Measurements from ENCODE around the gene ADAM10.

Gene ADAM10

DNA sequence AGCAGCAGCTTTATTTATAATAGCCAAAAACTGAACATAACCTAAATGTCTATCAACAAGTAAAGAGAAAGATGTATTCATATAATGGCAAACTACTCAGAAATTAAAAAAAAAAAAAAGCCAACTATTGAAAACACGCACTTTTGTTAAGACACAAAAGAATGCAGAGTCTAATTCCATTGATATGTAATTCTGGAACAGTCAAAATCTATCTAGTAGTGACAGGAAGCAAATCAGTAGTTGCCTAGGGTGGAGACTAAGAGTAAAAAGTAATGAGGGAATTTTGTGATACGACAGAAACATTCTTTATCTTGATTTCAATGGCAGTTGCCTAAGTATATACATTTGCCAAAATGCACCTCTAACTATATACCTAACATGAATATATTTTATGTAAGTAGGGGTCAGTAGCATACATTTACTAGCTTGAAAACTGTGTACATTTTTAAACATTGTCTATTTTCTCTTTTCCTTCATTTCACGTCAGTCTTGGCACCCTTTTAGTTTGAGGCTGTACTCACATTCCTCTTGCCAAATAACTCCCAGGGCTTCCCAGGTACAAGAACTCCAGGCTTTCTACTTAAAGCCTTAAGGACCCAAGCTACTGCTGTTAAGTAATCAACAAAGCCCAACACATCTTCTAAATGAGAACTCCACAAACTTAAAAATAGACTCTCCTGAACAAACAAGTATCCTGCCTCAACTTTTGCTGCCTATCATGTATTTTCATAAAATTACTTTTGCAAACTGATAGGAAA is 54.7 kb downstream of the ADAM10 start:
- Mint-ChIP-seq H3K4me1 (ENCODE audit: low read depth) (peaks cover 51% of the 10 kb centered on the region), H3K4me3 (no peak overlapping the region), H3K27me3 (no peaks in the 10 kb centered on the region), H3K27ac (no peak overlapping the region), H3K9me3 (peaks cover 13% of the 10 kb centered on the region), H3K36me3 (ENCODE audit: low read depth) (peaks cover 33% of the 10 kb centered on the region)
- intact Hi-C loops (cut with micrococcal nuclease) = no loop called here

DNA sequence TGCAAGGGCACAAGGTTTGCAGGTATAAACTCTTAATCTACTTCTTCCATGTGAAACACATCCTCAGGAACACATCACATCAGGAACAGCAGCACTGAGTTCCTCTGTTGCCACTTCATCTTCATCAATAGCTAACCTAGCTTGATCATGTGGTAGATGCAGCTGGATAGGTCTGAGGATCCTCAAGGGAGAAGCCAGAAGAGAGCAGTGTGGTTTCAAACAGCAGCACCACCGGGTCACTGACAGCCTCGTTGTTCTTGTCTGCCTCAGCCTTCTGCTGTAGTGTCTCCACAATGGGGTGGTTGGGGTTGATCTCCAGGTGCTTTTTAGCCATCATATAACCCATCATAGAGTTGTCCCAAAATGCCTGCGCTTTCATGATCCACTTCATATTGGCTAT is 58.8 kb downstream of the ADAM10 start:
- H3K27me3 Mint-ChIP-seq = no peaks in the 10 kb centered on the region
- no peak overlapping the region for H3K4me3 Mint-ChIP-seq
- intact Hi-C loops (cut with micrococcal nuclease) = no loop called here
- H3K9me3 Mint-ChIP-seq = no peaks in the 10 kb centered on the region
- H3K36me3 Mint-ChIP-seq (ENCODE audit: low read depth) = peaks cover 8% of the 10 kb centered on the region
- no peak overlapping the region for H3K27ac Mint-ChIP-seq
- H3K4me1 Mint-ChIP-seq (ENCODE audit: low read depth) = peaks cover 32% of the 10 kb centered on the region

DNA sequence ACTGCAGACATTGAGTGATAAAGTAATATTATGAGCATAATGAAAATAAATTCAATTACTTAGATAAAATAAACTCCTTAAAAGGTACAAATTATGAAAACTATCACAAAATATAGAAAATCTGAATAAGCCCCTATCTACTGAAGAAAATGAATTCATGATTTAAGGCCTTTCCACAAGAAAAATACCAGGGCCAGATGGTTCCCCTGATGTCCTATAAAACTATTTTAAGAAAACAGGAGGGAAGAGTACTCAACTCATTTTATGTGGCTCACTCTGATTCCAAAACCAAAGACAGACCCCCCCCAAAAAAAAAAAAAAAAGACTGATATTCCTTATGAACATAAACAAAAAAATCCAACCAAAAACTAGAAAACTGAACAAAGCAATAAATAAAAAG is 59.9 kb downstream of the ADAM10 start:
- H3K36me3 Mint-ChIP-seq (ENCODE audit: low read depth) = peaks cover 11% of the 10 kb centered on the region
- no peak overlapping the region for H3K4me3 Mint-ChIP-seq
- H3K4me1 Mint-ChIP-seq (ENCODE audit: low read depth) = peaks cover 26% of the 10 kb centered on the region
- H3K27ac Mint-ChIP-seq = no peak overlapping the region
- intact Hi-C loops (cut with micrococcal nuclease) = no loop called here
- H3K9me3 Mint-ChIP-seq = no peaks in the 10 kb centered on the region
- no peaks in the 10 kb centered on the region for H3K27me3 Mint-ChIP-seq

DNA sequence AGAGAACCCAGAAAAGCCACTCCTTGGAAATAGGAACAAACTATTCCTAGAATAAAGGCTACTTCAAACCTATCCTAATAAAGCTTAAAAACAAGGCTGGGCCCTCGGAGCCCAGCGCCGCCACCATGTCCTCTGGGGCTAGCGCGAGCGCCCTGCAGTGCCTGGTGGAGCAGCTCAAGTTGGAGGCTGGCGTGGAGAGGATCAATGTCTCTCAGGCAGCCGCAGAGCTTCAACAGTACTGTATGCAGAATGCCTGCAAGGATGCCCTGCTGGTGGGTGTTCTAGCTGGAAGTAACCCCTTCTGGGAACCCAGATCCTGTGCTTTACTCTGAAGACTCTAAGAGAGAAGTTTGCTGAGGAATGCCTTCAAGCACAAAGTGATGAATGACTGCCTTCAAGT is 63.2 kb downstream of the ADAM10 start:
- peaks cover 13% of the 10 kb centered on the region for H3K36me3 Mint-ChIP-seq (ENCODE audit: low read depth)
- intact Hi-C loops (cut with micrococcal nuclease) = no loop called here
- H3K9me3 Mint-ChIP-seq = no peaks in the 10 kb centered on the region
- H3K27me3 Mint-ChIP-seq = no peaks in the 10 kb centered on the region
- H3K4me3 Mint-ChIP-seq = no peak overlapping the region
- H3K27ac Mint-ChIP-seq = no peak overlapping the region
- peaks cover 13% of the 10 kb centered on the region for H3K4me1 Mint-ChIP-seq (ENCODE audit: low read depth)

DNA sequence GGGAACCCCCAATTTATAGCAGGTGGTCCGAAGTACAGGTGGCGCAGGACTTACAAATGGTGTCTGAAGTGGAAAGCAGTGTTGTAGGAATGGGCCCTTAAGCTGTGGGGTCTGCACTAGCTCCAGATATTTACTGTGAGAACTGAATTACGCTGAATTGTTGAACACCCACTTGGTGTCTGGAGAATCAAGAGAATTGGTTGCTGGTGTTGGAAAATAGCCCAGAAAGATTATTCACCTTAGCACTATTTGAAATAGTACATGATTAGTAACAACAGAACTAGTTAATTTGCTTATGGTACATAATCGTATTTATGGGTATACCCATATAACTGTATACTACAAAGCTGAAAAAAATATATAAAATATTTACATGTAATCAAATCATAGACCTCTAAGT is 64.8 kb downstream of the ADAM10 start:
- intact Hi-C loops (cut with micrococcal nuclease) = no loop called here
- H3K36me3 Mint-ChIP-seq (ENCODE audit: low read depth) = peaks cover 26% of the 10 kb centered on the region
- H3K9me3 Mint-ChIP-seq = no peaks in the 10 kb centered on the region
- H3K27ac Mint-ChIP-seq = no peak overlapping the region
- H3K4me3 Mint-ChIP-seq = no peak overlapping the region
- peaks cover 2% of the 10 kb centered on the region for H3K4me1 Mint-ChIP-seq (ENCODE audit: low read depth)
- no peaks in the 10 kb centered on the region for H3K27me3 Mint-ChIP-seq

DNA sequence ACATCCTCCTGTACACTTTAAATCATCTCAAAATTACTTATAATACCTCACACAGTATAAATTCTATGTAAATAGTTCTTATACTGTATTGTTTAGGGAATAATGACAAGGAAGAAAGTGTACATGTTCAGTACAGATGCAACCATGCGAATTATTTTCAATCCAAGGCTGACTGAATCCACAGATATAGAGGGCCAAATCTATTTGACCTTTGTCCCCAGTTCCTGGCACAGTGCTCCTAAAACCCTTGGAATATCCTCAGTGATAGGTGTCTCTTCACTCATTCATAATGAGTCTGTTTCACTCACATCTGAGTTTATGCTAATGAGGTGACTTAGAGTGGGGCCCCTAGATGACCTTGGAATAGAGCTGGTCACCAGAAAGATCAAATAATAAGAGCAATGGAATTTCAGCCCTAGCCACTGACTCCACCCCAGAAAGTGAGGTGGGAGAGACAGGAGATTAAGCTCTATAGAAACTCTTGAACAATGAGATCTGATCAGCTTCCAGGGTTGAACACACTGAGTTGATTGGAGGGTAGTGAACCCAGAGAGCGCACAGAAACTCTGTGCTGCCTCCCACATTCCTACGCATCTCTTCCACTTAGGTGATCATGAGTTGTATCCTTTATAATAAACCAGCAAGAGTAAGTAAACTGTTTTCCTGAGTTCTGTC is 65.3 kb downstream of the ADAM10 start:
- H3K27ac Mint-ChIP-seq = no peak overlapping the region
- no peaks in the 10 kb centered on the region for H3K9me3 Mint-ChIP-seq
- peaks cover 30% of the 10 kb centered on the region for H3K36me3 Mint-ChIP-seq (ENCODE audit: low read depth)
- no peaks in the 10 kb centered on the region for H3K27me3 Mint-ChIP-seq
- H3K4me3 Mint-ChIP-seq = no peak overlapping the region
- no peaks in the 10 kb centered on the region for H3K4me1 Mint-ChIP-seq (ENCODE audit: low read depth)
- intact Hi-C loops (cut with micrococcal nuclease) = no loop called here

DNA sequence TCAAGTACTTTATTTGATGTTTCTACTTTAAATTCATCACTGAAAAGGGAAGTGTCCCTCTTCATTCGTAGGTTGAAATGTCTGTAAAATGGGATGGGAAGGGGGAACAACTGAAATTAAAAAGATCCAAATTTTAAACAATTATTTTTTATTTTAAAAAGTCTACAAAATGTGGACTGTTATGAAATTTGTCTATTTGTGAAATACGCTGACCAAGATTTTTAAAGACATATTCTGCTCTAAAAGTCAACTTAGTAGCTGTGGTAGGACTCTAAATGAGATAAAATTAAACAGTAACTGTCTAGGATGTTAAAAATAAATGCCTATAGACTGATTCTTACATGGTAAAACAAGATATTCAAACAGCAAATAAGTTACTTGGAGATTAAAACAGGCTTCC is 67.3 kb downstream of the ADAM10 start:
- H3K4me1 Mint-ChIP-seq (ENCODE audit: low read depth) = no peaks in the 10 kb centered on the region
- H3K27me3 Mint-ChIP-seq = no peaks in the 10 kb centered on the region
- no peak overlapping the region for H3K27ac Mint-ChIP-seq
- no peaks in the 10 kb centered on the region for H3K9me3 Mint-ChIP-seq
- intact Hi-C loops (cut with micrococcal nuclease) = no loop called here
- no peak overlapping the region for H3K4me3 Mint-ChIP-seq
- peaks cover 41% of the 10 kb centered on the region for H3K36me3 Mint-ChIP-seq (ENCODE audit: low read depth)

DNA sequence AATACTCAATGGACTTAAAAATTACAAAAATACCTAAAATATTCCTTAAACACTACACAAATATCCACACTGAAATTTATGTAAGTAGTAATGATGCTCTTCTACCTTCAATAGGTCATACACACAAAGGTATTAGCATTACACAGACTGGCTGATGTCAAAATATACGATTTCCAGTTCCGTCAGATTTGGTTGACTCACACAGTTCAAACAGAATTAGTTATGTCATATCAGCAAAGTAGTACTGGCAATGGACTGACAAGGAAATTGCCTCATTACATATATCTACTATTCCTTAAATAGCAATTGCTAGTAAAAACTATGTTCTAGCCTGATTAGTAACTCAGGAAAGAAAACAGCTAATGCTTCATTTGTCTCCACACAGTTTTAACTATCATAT is 70.8 kb downstream of the ADAM10 start:
- intact Hi-C loops (cut with micrococcal nuclease) = no loop called here
- no peaks in the 10 kb centered on the region for H3K9me3 Mint-ChIP-seq
- no peaks in the 10 kb centered on the region for H3K4me1 Mint-ChIP-seq (ENCODE audit: low read depth)
- H3K36me3 Mint-ChIP-seq (ENCODE audit: low read depth) = peaks cover 52% of the 10 kb centered on the region
- no peak overlapping the region for H3K4me3 Mint-ChIP-seq
- no peak overlapping the region for H3K27ac Mint-ChIP-seq
- H3K27me3 Mint-ChIP-seq = no peaks in the 10 kb centered on the region

DNA sequence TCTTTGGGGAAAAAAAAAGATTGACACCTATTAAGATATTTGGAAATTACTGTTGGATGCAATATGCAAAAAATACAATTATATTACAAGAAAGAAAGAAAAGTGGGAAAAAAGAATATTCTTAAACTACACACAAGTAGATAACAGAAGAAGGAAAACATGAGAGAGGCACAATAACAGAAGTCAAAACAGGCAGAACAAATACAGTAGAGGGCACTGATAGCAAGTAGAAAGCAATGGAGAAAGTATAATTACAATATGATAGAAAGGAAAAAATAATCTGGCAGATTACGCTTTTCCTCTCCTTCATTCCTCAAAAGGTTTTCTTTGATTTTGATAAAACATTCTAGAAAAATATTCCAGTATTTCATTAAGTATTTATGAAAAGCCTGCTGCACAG is 72.1 kb downstream of the ADAM10 start:
- H3K36me3 Mint-ChIP-seq (ENCODE audit: low read depth) = peaks cover 60% of the 10 kb centered on the region
- peaks cover 5% of the 10 kb centered on the region for H3K4me1 Mint-ChIP-seq (ENCODE audit: low read depth)
- intact Hi-C loops (cut with micrococcal nuclease) = no loop called here
- H3K27me3 Mint-ChIP-seq = no peaks in the 10 kb centered on the region
- H3K9me3 Mint-ChIP-seq = no peaks in the 10 kb centered on the region
- no peak overlapping the region for H3K27ac Mint-ChIP-seq
- H3K4me3 Mint-ChIP-seq = no peak overlapping the region

DNA sequence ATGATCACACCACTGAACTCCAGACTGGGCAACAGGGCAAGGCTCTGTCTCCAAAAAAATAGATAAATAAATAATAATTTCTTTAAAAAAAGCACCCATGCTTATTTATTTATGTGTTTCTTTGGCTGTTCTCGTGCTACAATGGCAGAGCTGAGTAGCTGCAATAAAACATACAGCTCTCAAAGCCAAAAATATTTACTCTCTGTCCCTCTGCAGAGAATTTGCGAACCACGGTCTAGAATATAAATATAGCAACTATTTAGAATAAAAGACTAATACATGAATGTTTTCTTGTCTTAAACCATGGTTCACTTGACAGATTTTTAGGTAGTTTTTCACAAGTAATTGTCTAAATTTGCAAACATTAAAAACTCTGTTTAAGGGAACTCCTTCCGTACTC is 72.7 kb downstream of the ADAM10 start:
- no peaks in the 10 kb centered on the region for H3K27me3 Mint-ChIP-seq
- peaks cover 6% of the 10 kb centered on the region for H3K4me1 Mint-ChIP-seq (ENCODE audit: low read depth)
- peaks cover 64% of the 10 kb centered on the region for H3K36me3 Mint-ChIP-seq (ENCODE audit: low read depth)
- no peaks in the 10 kb centered on the region for H3K9me3 Mint-ChIP-seq
- H3K4me3 Mint-ChIP-seq = no peak overlapping the region
- H3K27ac Mint-ChIP-seq = no peak overlapping the region
- intact Hi-C loops (cut with micrococcal nuclease) = no loop called here

DNA sequence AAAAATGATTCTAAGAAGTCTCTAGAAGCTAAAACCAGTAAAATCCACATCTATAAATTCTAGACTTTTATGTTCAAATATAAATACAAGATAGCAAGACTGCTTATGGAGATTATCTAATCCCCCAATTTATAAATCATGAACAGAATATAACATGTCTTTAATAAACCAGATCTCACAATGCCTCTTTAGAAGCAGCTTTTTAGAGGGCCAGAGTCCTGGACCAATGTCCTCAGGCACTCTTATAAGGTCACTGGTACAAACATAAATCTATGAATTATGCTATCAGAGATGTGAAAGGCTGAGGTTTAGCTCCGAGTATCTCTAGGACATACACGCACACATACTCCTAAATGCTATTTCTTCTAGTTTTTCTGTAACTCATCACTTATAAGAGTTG is 78.3 kb downstream of the ADAM10 start:
- H3K36me3 Mint-ChIP-seq (ENCODE audit: low read depth) = peaks cover 41% of the 10 kb centered on the region
- H3K27ac Mint-ChIP-seq = no peak overlapping the region
- intact Hi-C loops (cut with micrococcal nuclease) = no loop called here
- H3K27me3 Mint-ChIP-seq = no peaks in the 10 kb centered on the region
- H3K9me3 Mint-ChIP-seq = no peaks in the 10 kb centered on the region
- H3K4me1 Mint-ChIP-seq (ENCODE audit: low read depth) = peaks cover 11% of the 10 kb centered on the region
- no peak overlapping the region for H3K4me3 Mint-ChIP-seq

DNA sequence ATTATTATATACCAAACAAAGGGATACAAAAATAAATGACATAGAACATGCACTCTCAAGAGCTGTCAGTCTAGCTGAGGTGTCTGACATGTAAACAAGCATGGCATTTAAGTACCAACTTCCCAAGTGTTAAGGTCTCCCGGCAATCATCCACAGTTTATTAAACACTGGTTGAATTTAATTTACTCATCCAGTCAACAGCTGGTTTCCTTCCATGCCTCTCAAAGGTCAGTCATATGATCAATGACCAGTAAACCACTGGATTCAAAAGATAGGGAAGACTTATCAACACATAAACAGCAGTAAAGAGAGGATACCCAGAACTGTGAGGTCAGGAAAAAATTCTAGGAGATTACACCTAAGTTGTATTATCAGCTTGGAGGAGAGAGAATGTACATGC is 80.4 kb downstream of the ADAM10 start:
- Mint-ChIP-seq H3K4me1 (ENCODE audit: low read depth) (peaks cover 17% of the 10 kb centered on the region), H3K27me3 (no peaks in the 10 kb centered on the region), H3K4me3 (no peak overlapping the region), H3K36me3 (ENCODE audit: low read depth) (peaks cover 44% of the 10 kb centered on the region), H3K27ac (no peak overlapping the region), H3K9me3 (no peaks in the 10 kb centered on the region)
- intact Hi-C loops (cut with micrococcal nuclease) = no loop called here

DNA sequence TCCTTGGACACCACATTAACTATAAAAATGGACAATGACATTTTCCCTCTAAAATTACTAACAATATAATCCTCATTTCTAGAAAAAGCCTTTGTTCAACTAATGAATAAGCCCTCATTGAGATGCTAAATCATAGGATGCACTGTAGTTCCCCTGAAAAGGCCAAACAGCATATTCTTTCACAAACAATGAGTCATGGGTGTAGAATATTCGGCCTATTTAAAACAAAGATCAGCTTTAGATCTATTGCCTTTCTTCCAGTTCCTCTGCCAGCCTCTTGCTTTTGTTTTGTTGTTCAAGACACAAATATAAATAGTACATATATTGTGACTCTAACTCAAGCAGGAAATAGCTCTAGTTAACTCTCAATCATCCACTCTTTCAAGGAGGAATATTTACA is 82.5 kb downstream of the ADAM10 start:
- intact Hi-C loops (cut with micrococcal nuclease) = no loop called here
- H3K36me3 Mint-ChIP-seq (ENCODE audit: low read depth) = peaks cover 48% of the 10 kb centered on the region
- H3K27me3 Mint-ChIP-seq = no peaks in the 10 kb centered on the region
- no peak overlapping the region for H3K27ac Mint-ChIP-seq
- H3K4me3 Mint-ChIP-seq = no peak overlapping the region
- peaks cover 11% of the 10 kb centered on the region for H3K4me1 Mint-ChIP-seq (ENCODE audit: low read depth)
- H3K9me3 Mint-ChIP-seq = no peaks in the 10 kb centered on the region

DNA sequence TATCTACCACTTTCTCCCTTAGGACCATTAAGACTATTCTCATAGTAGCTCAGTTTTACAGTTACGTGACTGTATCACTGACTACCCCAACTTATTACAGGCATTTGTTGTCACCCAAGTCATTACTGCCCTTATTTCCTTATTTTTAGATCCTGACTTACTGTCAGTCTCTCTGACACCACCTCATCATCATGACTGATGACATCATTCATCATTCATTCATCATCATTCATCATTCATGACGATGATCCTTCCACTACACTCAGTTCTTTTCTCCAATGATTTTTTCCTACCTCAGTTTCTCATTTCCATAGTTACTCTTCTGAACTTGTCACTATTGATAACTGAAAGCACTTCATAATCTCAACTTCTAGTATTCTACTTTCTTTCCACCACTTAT is 83.8 kb downstream of the ADAM10 start:
- intact Hi-C loops (cut with micrococcal nuclease) = no loop called here
- Mint-ChIP-seq H3K4me1 (ENCODE audit: low read depth) (peaks cover 11% of the 10 kb centered on the region), H3K4me3 (no peak overlapping the region), H3K9me3 (no peaks in the 10 kb centered on the region), H3K27me3 (no peaks in the 10 kb centered on the region), H3K36me3 (ENCODE audit: low read depth) (peaks cover 60% of the 10 kb centered on the region), H3K27ac (no peak overlapping the region)

DNA sequence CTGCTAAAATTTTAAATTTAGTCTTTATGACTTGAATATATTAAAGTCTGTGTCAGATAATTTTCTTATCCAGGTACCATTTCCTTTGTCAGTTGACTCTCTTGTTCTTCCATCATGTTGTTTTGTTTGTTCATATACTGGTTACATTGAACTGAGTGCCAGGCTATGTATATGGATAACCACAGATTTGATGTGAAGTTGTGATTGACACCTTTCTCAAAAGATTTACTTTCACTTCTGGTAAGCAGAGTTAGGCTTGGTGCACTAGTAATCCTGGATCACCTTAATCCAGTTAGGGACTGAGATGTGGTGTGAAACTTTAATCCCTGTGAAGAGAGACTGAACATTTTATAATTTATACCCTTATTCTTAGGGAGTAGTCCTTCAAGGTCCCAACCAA is 99.4 kb downstream of the ADAM10 start:
- H3K27me3 Mint-ChIP-seq = no peaks in the 10 kb centered on the region
- no peaks in the 10 kb centered on the region for H3K4me1 Mint-ChIP-seq (ENCODE audit: low read depth)
- H3K27ac Mint-ChIP-seq = no peak overlapping the region
- no peak overlapping the region for H3K4me3 Mint-ChIP-seq
- H3K36me3 Mint-ChIP-seq (ENCODE audit: low read depth) = peaks cover 62% of the 10 kb centered on the region
- intact Hi-C loops (cut with micrococcal nuclease) = no loop called here
- no peaks in the 10 kb centered on the region for H3K9me3 Mint-ChIP-seq

Measured in dendritic cell treated with granulocyte-macrophage colony-stimulating factor and Interleukin-4, amounts not matched to agents 40 ng/mL and 50 ng/mL, for 4 days (primary cell).